NCI-H146 (cell line): ENCODE results near the gene HNF4A.
"Not testable (repeated sequence)": the region's sequence is repeated elsewhere in the genome, so short reads cannot be mapped to it uniquely, and the experiment has no call there.

Source experiments
- DNase-seq: peaks from one replicate; lab custom pipeline; 2025; lab: John Stamatoyannopoulos, UW

HNF4A gene

DNA sequence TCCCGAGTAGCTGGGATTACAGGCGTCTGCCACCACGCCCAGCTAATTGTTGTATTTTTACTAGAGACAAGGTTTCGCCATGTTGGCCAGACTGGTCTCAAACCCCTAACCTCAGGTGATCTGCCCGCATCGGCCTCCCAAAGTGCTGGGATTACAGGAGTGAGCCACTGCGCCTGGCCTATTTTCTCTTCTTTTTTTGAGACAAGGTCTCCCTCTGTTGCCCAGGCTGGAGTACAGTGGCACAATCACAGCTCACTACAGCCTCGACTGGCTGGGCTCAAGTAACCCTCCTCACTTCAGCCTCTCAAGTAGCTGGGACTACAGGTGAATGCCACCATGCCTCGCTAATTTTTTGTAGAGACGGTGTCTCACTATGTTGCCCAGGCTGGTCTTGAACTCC lies 9.6 kb upstream of the HNF4A start:
- DNase-seq, result not testable (repeated sequence)

DNA sequence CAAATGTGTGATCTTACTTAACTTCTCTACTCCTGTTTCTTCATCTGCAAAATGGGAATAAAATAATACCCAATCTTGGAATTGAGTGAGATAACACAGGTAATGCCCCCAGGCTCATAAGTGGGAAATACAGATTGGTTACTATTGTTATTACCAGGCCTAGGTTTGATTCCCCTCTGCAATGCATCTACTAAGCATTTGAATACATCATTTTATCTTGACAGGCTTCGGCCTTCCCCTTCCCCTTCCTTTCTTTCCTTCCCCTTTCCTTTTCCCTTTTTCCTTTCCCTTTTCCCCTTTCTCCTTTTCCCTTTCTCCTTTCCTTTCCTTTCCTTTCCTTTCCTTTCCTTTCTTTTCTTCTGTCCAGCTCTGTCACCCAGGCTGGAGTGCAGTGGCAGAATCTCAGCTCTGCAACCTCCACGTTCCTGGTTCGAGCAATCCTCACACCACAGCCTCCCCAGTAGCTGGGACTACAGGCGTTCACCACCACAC lies 7.3 kb upstream of the HNF4A start:
- no peak for DNase-seq

DNA sequence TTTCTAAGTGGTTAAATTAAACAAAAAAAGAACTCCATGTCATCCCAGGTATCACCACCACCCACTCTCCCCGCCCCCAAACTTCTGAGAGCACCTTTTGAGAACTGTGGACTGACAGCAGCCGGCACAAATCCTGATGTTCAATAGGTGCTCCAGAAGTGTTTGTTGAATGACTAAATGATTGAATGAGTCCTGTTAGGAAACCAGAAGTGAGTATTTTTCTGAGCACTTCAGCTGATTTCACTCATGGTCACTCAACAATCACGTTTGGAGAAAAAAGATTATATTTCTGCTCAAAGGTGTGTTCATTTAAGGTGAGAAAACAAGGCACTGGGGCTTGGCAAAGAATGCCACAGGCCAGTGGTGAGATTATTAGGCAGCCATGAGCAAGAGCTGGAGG lies 6.2 kb upstream of the HNF4A start:
- DNase-seq, result no peak

DNA sequence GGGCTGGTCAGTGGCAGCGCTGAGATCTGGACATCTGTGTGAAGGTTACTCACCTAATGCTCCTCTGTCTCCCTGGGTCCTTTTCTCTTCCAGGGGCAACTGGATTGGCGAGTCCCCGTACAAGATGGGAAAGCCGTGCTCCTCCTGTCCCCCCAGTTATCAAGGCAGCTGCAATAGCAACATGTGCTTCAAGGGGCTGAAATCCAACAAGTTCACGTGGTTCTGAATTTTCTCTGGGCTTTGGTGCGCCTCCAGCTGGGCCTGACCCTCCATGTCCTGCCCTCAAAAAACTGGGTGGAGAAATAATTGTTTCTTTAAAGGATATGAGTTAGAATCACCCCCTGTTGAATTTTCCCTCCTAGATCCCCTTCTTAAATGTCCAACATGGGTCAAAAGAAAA lies 4.9 kb upstream of the HNF4A start:
- no peak for DNase-seq

DNA sequence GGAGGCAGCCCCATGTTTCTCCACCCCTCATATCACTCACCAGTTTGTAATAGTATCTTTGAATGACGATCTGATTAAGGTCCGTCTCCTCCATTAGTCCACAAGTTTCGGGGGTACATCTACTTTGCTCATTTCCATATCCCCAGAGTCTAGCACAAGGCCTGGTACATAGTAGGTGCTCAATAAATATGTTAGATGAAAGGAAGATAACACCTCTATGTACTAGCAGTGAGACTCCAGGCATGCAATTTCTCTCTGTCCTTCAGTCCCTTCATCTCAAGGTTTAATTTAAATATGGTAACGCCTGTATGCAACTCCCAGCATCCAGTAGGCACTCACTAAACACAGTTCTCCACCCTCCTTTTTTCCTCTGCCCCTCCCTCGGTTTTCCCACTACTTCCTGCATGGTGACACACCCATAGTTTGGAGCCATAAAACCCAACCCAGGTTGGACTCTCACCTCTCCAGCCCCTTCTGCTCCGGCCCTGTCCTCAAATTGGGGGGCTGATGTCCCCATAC lies 461 bp upstream of the HNF4A start:
- DNase-seq, result peak; percentile 61

DNA sequence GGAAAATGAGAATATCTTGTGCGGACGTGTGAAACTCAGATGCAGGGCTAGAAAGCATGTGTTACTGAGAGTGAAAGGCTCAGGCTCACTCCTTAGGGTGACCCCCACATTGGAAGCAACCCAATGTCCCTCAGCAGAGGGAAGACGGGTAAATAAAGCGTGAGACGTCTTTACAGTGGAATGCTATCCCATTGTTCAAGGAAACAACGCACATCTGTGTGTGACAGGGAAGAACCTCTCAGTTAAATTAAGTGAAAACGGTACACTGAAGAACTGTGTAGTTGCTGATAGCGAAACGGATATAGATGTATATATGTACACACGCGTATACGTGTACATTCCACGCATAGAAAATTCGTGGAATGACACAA lies 839 bp downstream of the HNF4A start:
- DNase-seq, result no peak

DNA sequence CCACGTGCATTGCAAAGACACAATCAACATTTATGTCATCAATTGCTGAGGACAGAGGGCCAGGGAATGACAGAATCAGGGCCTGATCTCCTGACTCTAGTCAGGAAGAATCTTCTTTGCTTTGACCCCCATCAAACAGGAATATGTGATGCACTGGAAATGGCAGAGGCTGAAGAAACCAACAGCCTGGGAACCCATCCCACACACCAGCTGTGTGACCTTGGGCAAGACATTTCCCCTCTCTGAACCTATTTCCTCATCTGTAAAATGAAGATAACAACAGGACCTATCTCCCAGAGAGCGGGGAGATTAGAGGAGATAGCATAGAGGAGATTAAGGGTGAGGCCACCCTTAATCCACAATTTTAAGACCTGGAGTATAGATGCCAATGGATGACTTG lies 1.5 kb downstream of the HNF4A start:
- no peak for DNase-seq

DNA sequence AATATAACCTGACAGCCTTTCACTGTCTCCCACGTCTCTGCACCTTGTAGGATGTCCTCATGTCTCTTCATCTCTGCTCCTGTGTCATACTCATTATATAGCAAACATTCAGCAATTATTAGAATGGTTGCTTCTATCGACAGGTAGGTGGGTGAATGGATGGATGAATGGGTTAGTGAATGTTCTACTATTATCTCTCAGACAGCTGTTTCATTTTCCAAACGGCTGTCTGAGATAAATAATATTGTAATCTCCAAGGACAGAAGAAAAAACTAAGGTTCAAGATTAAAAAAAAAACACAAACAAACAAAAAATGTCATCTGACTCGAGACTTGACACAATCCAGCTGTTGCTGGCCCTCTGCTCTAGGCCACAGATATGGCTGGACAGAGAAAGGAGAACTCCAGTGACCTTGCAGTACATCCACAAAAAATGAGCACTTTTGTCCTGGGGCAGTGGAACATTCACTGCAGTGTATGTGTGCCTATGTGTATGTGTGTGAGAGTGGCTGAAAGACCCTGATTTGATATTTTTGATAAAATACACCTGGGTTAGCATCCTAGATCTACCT lies 2.1 kb downstream of the HNF4A start:
- no peak for DNase-seq

DNA sequence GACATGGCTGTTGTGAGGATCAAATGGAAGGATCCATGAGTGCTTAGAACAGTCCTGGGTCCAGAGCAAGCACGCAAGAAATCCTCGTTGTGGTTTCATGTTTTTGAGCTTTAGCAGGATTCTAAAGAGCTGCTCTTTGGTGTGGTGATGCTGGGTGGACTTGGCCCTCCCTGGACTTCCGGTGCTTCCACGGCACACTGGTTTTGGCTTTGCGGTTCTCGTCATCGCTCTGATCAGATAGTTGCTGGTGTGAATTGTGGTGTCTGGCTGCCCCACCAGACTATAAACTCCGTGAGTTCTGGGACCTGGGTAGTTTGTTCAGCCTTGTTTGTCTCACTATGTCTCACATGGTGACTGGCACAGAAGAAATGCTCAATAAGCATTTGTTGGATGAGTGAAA lies 3.3 kb downstream of the HNF4A start:
- DNase-seq, result no peak

DNA sequence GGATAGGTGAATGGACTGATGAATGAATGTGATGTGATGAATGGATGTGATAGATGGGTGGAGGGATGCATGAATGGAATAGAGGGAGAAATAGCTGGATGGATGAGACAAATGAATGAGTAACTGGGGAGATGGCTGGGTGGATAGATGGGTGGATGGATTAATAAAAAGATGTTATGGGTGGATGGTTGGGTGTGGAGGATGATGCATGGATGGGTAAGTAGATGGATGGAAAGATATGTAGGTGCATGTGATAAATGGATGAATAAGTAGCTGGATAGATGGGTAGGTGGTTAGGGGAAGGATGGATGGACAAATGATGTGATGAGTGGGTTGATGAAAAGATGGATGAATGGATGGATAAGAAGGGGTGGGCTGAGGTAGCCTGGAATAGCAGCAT lies 4.7 kb downstream of the HNF4A start:
- DNase-seq, result no peak

DNA sequence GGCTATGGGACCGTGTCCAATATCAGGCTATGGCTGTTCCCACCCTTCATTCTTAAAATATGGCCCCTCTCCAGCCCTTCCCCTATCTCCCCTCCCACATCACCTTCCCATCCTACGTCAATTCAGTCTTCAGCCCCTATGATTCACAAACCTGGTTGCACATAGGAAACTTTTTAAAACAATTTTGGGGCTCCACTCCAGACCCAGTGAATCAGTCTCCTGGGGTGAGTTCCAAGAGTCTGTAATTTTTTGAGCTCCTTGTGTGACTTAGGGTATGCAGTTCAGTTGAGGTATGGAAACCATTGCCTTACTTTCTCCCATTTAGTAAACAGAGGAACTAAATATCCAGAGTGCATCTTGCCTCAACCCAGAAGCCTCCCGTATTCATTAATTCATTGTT lies 5.5 kb downstream of the HNF4A start:
- no peak for DNase-seq

DNA sequence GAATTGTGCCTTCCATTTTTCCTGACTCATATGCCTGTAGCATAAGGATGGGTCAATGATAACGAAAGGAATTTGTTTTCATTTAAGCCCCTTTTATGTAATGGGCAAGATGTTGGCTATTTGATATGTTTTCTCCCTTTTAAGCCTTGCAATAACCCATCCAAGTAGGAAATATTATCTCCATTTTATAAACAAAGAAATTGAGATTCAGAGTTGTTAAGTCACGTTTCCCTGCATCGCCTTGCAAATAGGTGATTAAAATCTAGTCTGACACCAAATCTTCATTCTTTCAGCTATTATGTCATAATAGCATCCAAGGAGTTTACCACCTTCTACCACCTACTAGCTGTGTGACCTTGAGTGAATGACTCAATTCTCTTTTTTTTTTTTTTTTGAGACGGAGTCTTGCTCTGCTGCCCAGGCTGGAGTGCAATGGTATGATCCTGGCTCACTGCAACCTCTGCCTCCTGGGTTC lies 7.0 kb downstream of the HNF4A start:
- no peak for DNase-seq

DNA sequence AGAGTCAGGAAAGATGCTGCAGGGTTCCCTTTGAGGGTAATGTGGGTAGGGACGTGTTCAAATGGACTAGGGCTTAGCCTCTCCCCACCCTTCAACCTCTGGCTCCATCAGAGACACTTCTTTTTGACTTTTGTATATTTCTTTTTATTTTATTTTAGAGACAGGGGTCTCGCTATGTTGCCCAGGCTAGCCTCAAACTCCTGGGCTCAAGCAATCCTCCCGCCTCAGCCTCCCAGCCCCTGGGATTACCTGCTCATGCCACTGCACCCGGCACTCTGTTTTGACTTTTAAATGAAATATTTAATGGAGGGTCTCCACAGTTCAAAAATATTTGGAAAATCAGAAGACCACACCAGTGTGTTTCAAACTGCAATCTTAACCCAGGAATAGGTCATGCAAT lies 8.6 kb downstream of the HNF4A start:
- no peak for DNase-seq

DNA sequence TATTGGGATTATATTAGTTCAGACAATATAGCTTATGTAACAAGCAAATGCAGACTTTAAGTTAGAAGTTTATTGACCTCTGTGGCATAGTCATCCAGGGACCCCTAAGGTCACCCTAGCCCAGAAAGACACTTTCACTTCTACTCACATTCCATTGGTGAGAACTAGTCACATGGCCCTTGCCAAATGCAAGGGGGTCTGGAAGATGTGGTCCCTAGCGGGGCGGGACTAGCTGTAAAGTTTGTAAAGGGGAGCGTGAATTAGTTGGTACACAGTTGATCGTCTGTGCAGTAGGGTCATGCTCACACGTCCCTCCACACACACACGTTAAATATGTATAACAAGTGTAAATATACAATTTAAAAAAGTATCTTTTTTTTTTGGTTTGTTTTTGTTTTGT lies 9.3 kb downstream of the HNF4A start:
- no peak for DNase-seq

DNA sequence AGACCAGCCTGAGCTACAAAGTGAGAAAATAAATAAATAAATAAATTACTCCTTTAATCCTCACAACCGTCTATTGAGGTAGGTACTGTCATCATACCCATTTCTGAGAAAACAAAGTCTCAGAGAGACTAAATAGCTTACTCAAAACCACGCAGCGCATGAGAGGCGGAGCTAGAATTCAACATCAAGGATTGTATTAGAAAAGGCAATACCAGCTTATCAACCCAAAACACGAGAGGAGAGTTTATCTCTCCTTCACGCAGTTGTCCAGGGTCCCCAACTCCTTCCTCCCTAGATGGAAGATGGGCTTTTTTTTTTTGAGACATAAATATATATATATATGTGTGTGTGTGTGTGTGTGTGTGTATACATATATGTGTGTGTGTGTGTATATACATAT lies 12.2 kb downstream of the HNF4A start:
- no peak for DNase-seq

DNA sequence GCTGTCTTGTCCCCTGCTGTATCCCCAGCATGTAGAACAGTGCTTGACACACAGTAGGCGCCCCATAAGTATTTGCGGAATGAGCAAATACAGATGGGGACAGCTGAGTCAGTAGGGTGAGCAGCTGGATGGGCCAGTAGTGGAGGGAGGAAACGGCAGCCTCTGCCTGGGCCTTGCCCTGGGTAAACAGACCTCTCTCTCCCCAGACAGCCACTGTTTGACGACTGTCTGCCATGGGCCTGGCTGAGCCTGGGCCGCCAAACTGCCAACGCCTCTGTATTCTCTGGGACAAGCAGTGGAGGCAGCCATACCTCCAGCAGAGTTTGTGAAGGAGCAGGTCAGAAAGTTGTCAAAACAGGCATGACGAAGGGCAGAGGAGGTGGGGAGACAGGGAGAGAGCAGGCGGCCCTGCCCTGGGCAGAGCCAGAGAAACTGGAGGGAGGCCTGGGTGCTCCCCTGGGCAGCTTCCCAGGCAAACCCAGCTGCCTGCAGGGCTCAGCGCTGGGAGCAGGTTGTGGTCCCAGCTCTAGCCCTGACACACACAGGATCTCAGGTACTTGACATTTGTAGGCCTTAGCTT lies 15.2 kb downstream of the HNF4A start:
- DNase-seq, result peak; percentile 60

DNA sequence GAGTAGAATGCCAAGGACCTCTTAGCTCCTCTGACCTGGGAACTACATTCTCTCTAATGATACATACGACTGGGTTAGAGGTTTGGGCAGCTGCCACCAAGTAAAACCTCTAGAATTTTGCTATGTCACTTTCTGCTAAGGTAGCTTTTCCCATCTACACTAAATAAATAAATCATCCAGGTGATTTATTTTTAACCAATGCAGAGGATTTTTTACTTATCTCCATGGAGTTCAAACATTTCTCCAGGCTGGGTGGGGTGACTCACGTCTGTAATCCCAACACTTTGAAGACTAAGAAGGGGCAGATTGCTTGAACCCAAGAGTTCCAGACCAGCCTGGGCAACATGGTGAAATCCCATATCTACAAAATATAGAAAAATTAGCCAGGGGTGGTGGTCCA lies 27.1 kb downstream of the HNF4A start:
- no peak for DNase-seq

DNA sequence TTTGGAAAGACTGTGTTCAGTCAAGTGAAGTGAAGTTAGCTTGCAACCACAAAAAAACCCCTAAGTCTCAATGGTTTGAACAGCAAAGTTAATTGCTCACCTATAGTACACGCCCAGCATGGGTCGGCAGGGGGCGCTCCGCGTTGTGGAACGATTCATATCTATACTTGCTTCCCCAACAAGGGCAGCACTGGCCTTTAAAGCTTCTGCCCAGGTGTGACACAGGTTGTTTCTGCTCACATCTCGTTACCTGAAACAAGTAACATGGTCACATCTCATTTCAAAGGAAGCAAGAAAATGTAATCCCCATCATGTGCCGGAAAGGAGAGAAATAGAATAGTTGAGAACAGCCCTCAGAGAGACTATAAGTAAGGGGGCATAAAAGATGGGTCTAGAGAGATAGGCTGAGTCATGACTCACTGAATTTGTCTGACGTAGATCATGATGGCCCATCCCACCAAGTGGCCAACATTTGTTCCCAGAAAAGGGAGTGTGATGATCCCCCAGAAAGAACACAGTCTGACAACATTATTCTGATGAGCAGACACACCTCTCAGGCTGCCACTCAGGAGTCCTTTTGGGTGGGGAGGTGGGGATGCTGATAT lies 29.0 kb downstream of the HNF4A start:
- DNase-seq, result peak; percentile 76

DNA sequence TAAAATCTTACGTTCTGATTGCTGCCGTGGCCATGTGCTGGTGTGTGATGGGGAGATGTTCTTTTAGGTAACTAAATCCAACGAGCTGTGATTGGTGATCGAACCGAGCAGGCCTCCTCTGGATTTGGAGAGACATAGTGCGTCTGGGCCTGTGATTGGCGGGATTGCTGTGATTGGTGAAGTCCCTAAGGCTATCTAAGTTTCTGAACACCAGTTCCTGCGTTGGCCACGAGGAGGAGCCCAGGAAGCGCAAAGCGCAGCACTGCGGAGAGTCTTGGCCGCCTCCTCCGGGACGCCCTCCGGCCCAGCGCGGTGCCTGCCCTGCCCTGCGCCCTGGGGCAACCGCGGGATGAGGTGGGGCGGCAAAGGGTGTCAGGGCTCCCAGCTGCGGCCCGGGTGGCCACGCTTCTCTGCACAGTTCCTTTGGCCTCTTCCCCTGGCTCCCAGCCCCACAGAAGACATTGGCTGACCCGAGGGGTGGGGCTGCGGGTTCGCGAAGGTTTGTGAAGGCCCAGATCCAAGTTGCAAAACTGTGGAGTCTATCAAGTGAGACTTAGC lies 33.0 kb downstream of the HNF4A start:
- peak; percentile 78 for DNase-seq

DNA sequence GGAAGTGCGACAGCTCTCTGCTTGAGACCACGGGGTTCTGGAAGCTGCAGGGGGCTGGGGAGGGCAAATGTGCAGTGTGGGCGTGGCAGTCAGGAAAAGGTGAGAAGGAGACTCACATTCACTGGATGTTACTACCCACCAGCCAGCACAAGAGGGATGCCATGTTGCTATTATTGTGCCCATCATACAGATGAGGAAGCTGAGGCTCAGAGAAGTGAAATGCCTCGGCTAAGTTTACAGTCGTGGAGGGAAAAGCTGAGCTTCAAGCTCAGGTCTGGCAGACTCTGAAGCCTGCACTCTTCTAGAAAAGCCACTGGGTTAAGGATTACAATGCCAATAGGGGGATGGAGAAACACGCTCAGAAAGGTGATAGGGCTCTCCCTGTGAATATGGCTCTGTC lies 34.4 kb downstream of the HNF4A start:
- DNase-seq, result no peak

DNA sequence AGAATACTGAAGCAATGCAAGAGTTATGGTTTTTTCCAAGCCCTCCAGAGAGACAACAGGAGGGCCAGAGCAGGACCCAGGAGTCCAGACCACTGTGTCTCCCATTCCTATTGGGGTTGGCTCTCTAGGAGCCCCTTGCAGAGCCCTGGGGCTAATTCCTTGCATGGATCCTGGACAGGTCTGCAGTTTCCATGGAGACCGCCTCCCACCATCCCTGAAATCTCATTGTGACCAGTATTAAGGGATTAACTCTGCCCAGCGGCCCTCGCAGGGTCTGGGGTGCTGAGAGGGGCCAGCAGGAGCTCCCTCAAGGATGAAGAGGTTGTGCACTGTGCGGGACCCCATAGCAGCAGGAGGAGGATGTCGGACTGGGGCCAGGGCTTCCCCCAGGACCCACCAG lies 34.8 kb downstream of the HNF4A start:
- DNase-seq, result no peak

DNA sequence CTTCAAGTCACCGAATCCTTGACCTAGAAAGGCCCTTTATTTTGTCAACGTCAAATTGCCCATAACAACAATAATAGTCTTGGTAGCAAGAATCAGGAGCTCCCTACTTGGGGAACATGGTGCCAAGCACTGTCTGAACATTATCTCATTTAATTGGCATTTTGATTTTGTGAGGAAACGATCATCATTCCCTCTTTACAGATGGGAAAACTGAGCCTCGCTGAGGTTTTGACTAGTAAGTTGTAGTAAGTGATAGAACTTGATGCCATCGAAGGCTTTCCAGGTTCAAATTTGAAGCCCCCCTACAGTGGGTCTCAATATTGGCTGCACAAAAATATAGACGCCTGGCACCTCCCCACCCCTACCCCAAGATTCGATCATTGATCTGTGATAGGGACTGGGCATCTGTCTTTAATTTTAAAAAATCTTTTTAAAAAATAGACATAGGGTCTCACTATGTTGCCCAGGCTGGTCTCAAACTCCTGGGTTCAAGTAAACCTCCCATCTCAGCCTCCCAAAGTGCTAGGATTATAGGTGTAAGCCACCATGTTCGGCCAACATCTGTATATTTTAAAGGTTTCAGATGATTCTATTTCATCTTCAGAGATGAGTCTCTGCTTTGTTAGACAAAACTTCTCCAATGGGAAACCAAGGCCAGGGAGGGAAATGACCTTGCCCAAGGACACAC lies 36.7 kb downstream of the HNF4A start:
- no peak for DNase-seq
